Neural cell (in vitro differentiated cells): ENCODE data around the gene SYMPK. TPM values are rescaled to one million over a fixed set of nuclear protein-coding genes. Genes with fewer than 3 reads are reported as not detected.

ENCODE experiments used
- H2AFZ ChIP-seq: fragments of 200-600, 300-800 bp; sonication (generic), shearing (Covaris generic); 2 replicates; pipeline ENCODE4 v1.6.0; 2014; ENCODE audit warnings: low read depth, mild to moderate bottlenecking, antibody characterized with exemption, low read length, moderate library complexity
- H3F3A ChIP-seq: fragments of 200-600 bp; shearing (Covaris generic); 2 replicates; pipeline ENCODE4 v1.6.1; 2016; ENCODE audit warnings: mild to moderate bottlenecking, moderate library complexity, mixed read lengths, antibody characterized with exemption, low read length; ENCODE audit not compliant: insufficient read depth, poor library complexity, severe bottlenecking
- H3K27ac ChIP-seq: fragments of 200-600, 300-800 bp; sonication (generic), shearing (Covaris generic); 2 replicates; pipeline ENCODE4 v1.5.1; 2014; ENCODE audit warnings: mild to moderate bottlenecking, low read length, moderate library complexity
- H3K27me3 ChIP-seq: fragments of 300-800, 200-600 bp; sonication (generic), shearing (Covaris generic); 2 replicates; pipeline ENCODE4 v1.6.0; 2014; ENCODE audit warnings: mild to moderate bottlenecking, low read depth, low read length, moderate library complexity; ENCODE audit not compliant: insufficient read depth
- H3K36me3 ChIP-seq: fragments of 300-800, 200-600 bp; sonication (generic), shearing (Covaris generic); 2 replicates; pipeline ENCODE4 v1.5.1; 2014; ENCODE audit warnings: mild to moderate bottlenecking, antibody characterized with exemption, low read length, moderate library complexity; ENCODE audit not compliant: insufficient read depth
- H3K4me2 ChIP-seq: fragments of 300-800, 200-600 bp; sonication (generic), shearing (Covaris generic); 2 replicates; pipeline ENCODE4 v1.6.0; 2014; ENCODE audit warnings: mild to moderate bottlenecking, low read length
- H3K4me3 ChIP-seq: fragments of 300-800, 200-600 bp; sonication (generic), shearing (Covaris generic); 2 replicates; pipeline ENCODE4 v1.5.1; 2014; ENCODE audit warnings: mild to moderate bottlenecking, low read length, moderate library complexity
- H3K79me2 ChIP-seq: fragments of 200-600 bp; shearing (Covaris generic); replicated peaks from 2 replicates; pipeline ENCODE4 v1.6.0; 2014; ENCODE audit warnings: mild to moderate bottlenecking, low read length, moderate library complexity; ENCODE audit not compliant: insufficient read depth
- H3K9ac ChIP-seq: fragments of 300-800, 200-600 bp; sonication (generic), shearing (Covaris generic); 2 replicates; pipeline ENCODE4 v1.6.1; 2016; ENCODE audit warnings: mild to moderate bottlenecking, low read length, mixed read lengths
- H3K9me2 ChIP-seq: fragments of 200-600 bp; shearing (Covaris generic); 2 replicates; pipeline ENCODE4 v1.6.1; 2016; ENCODE audit warnings: mild to moderate bottlenecking, low read length, mixed read lengths; ENCODE audit not compliant: insufficient read depth
- H3K9me3 ChIP-seq: fragments of 200-600, 300-800 bp; sonication (generic), shearing (Covaris generic); 2 replicates; pipeline ENCODE4 v1.6.1; 2016; ENCODE audit warnings: mild to moderate bottlenecking, mixed run types, low read length, moderate library complexity, mixed read lengths
- H4K20me1 ChIP-seq: fragments of 200-600 bp; shearing (Covaris generic); 2 replicates; pipeline ENCODE4 v1.6.1; 2016; ENCODE audit warnings: mild to moderate bottlenecking, mixed run types; ENCODE audit not compliant: insufficient read depth
- CTCF ChIP-seq: fragments of 450-650 bp; IDR thresholded peaks from 2 replicates; pipeline ENCODE4 v1.5.1; 2014; ENCODE audit warnings: antibody characterized with exemption, mild to moderate bottlenecking, moderate library complexity; ENCODE audit not compliant: poor library complexity, severe bottlenecking
- EP300 ChIP-seq: fragments of 450-650 bp; conservative IDR thresholded peaks from 2 replicates; pipeline ENCODE4 v1.6.1; 2014; ENCODE audit warnings: antibody characterized with exemption, mild to moderate bottlenecking, moderate library complexity; ENCODE audit not compliant: poor library complexity, severe bottlenecking
- EZH2 ChIP-seq: fragments of 200-600, 300-800 bp; shearing (Covaris generic), sonication (generic); IDR thresholded peaks from 2 replicates; pipeline ENCODE4 v1.6.1; 2014; ENCODE audit warnings: antibody characterized with exemption, low read length, borderline replicate concordance, mild to moderate bottlenecking; ENCODE audit not compliant: insufficient read depth, poor library complexity, severe bottlenecking
- MXI1 ChIP-seq: fragments of 450-650 bp; conservative IDR thresholded peaks from 2 replicates; pipeline ENCODE4 v1.6.1; 2014; ENCODE audit warnings: antibody characterized with exemption, mild to moderate bottlenecking; ENCODE audit not compliant: poor library complexity, severe bottlenecking
- POLR2AphosphoS5 ChIP-seq: IDR thresholded peaks from 2 replicates; pipeline ENCODE4 v1.6.1; 2012
- RAD21 ChIP-seq: fragments of 450-650 bp; conservative IDR thresholded peaks from 2 replicates; pipeline ENCODE4 v1.6.1; 2014; ENCODE audit warnings: antibody characterized with exemption, mild to moderate bottlenecking, moderate library complexity
- REST ChIP-seq: IDR thresholded peaks from 2 replicates; pipeline ENCODE4 v1.6.1; 2012; ENCODE audit warnings: borderline replicate concordance
- SMC3 ChIP-seq: fragments of 450-650 bp; conservative IDR thresholded peaks from 2 replicates; pipeline ENCODE4 v1.6.1; 2014; ENCODE audit warnings: antibody characterized with exemption, mild to moderate bottlenecking, moderate library complexity; ENCODE audit not compliant: poor library complexity
- TAF1 ChIP-seq: IDR thresholded peaks from 2 replicates; pipeline ENCODE4 v1.6.1; 2012; ENCODE audit warnings: low read depth
- polyA plus RNA-seq: library from polyadenylated mRNA; depleted of rRNA; stranded (reverse); fragments of >200 nt; gene quantifications from 2 replicates; pipeline ENCODE4 v1.2.3, GENCODE V29; 2014

SYMPK gene
- polyA plus RNA-seq, 1 donor from 2014 or later, result 22.2 TPM

GRCh38 chr19:45766296-45766868 is 96.6 kb downstream of the SYMPK start:
- peaks cover 22% of the 10 kb centered on the region for H3K27me3 ChIP-seq
- no peak overlapping the region for H3K9ac ChIP-seq
- H3K27ac ChIP-seq, result no peak overlapping the region

GRCh38 chr19:45765702-45766295 is 97.1 kb downstream of the SYMPK start:
- H3K9me2 ChIP-seq, result no peaks in the 10 kb centered on the region
- no peaks in the 10 kb centered on the region for H3F3A ChIP-seq
- no peak overlapping the region for H3K4me3 ChIP-seq
- H3K4me2 ChIP-seq, result no peak overlapping the region
- H4K20me1 ChIP-seq, result no peaks in the 10 kb centered on the region
- no peak overlapping the region for H3K9ac ChIP-seq
- H3K79me2 ChIP-seq, result no peaks in the 10 kb centered on the region
- peaks cover 22% of the 10 kb centered on the region for H3K27me3 ChIP-seq
- no peak overlapping the region for H3K27ac ChIP-seq
- no peaks in the 10 kb centered on the region for H3K36me3 ChIP-seq
- no peaks in the 10 kb centered on the region for H3K9me3 ChIP-seq
- H2AFZ ChIP-seq, result no peak overlapping the region
- TF ChIP-seq RAD21 (no peak), MXI1 (no peak), POLR2AphosphoS5 (no peak), EP300 (no peak), REST (no peak)

More at GRCh38 chr19:45766296-45766868, 96.6 kb downstream of the SYMPK start:
- H3F3A ChIP-seq, result no peaks in the 10 kb centered on the region
- H3K79me2 ChIP-seq, result no peaks in the 10 kb centered on the region
- TF ChIP-seq EP300 (no peak), EZH2 (no peak), SMC3 (no peak), MXI1 (no peak), POLR2AphosphoS5 (no peak), RAD21 (no peak), REST (no peak), CTCF (no peak), TAF1 (no peak)
- no peak overlapping the region for H2AFZ ChIP-seq
- H3K4me3 ChIP-seq, result no peak overlapping the region
- no peaks in the 10 kb centered on the region for H3K9me2 ChIP-seq
- H3K36me3 ChIP-seq, result no peaks in the 10 kb centered on the region
- no peak overlapping the region for H3K4me2 ChIP-seq
- no peaks in the 10 kb centered on the region for H4K20me1 ChIP-seq
- H3K9me3 ChIP-seq, result no peaks in the 10 kb centered on the region
